Measurements from ENCODE around the gene ATP2B2.

DNA sequence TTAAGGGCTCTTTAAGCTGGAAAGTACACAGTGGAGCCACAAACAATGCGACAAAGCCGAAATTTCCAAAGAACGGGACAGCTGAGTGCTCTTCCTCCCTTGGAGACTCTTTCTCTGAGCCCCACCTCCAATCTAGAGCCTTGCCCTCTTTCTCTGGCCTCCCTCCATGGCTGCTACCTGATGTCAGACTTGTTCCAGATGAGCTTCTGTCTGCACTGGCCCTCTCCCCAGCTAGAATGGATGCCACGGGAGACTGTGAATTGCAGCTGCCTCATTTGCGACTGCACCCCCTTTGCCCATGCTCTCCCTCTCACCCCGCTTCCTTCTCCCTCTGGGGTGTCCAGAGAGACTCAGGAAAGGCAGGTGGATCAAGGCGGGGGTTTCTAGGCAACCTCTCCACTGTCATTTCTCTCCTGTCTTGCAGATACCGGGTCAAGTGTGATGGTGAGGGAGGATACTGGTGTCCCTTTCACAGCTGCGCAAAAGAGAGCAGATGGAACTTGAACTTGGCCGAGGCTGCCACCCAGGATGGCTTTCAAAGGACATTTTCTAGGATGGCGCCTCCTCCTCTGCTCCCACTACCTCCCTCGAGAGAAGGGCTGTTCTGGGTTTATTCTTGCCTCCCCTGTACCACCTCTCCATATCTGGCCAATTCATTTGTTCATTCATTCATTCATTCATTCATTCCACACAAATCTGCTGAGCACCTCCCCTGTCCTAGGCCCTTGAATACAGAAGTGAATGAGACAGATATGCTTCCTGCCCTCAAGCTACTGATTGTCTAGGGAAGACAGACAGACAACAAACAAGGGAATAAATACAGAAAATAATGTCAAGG is 12.8 kb downstream of the ATP2B2 start:
- TF ChIP-seq, protein P1, sequence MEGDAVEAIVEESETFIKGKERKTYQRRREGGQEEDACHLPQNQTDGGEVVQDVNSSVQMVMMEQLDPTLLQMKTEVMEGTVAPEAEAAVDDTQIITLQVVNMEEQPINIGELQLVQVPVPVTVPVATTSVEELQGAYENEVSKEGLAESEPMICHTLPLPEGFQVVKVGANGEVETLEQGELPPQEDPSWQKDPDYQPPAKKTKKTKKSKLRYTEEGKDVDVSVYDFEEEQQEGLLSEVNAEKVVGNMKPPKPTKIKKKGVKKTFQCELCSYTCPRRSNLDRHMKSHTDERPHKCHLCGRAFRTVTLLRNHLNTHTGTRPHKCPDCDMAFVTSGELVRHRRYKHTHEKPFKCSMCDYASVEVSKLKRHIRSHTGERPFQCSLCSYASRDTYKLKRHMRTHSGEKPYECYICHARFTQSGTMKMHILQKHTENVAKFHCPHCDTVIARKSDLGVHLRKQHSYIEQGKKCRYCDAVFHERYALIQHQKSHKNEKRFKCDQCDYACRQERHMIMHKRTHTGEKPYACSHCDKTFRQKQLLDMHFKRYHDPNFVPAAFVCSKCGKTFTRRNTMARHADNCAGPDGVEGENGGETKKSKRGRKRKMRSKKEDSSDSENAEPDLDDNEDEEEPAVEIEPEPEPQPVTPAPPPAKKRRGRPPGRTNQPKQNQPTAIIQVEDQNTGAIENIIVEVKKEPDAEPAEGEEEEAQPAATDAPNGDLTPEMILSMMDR (IDR thresholded peaks at IDR 0.05): no peak
- no peak for TF ChIP-seq POLR2A (IDR thresholded peaks at IDR 0.05)

Data from right lobe of liver (tissue), 4 donors.